KMS-11 (cell line): Measurements from ENCODE around the gene FAM13B.
A peak's percentile ranks its signal among the peaks of the same experiment; 100 is the strongest.

ENCODE experiments used
- H2AFZ ChIP-seq: fragments of 200-600 bp; sonication (generic); 2 replicates; pipeline ENCODE4 v1.6.1; 2016; ENCODE audit warnings: antibody characterized with exemption, mixed run types, low read depth
- H3K27ac ChIP-seq: fragments of 200-600 bp; sonication (generic); 2 replicates; pipeline ENCODE4 v1.6.1; 2016; ENCODE audit warnings: mild to moderate bottlenecking, mixed run types
- H3K27me3 ChIP-seq: fragments of 200-600 bp; sonication (generic); 2 replicates; pipeline ENCODE4 v1.6.1; 2017; ENCODE audit warnings: mild to moderate bottlenecking, low read depth, mixed run types, moderate library complexity; ENCODE audit not compliant: insufficient read depth
- H3K36me3 ChIP-seq: fragments of 200-600 bp; sonication (generic); 2 replicates; pipeline ENCODE4 v1.6.1; 2017; ENCODE audit warnings: mild to moderate bottlenecking, mixed run types; ENCODE audit not compliant: insufficient read depth
- H3K4me1 ChIP-seq: fragments of 200-600 bp; sonication (generic); 2 replicates; pipeline ENCODE4 v1.6.1; 2016; ENCODE audit warnings: mild to moderate bottlenecking, low read depth, mixed run types; ENCODE audit not compliant: poor library complexity, severe bottlenecking
- H3K4me2 ChIP-seq: fragments of 200-600 bp; sonication (generic); 2 replicates; pipeline ENCODE4 v1.7.0; 2016; ENCODE audit warnings: mild to moderate bottlenecking, mixed run types
- H3K4me3 ChIP-seq: fragments of 200-600 bp; sonication (generic); IDR thresholded peaks from 2 replicates; pipeline ENCODE4 v1.6.1; 2017; ENCODE audit warnings: low read depth, low read length, mixed read lengths; ENCODE audit not compliant: insufficient read depth
- H3K79me2 ChIP-seq: fragments of 200-600 bp; sonication (generic); 2 replicates; pipeline ENCODE4 v1.6.1; 2016; ENCODE audit warnings: low read depth, mixed run types; ENCODE audit not compliant: insufficient read depth
- H3K9ac ChIP-seq: fragments of 200-600 bp; sonication (generic); 2 replicates; pipeline ENCODE4 v1.6.1; 2016; ENCODE audit warnings: mild to moderate bottlenecking, mixed run types
- H4K20me1 ChIP-seq: fragments of 200-600 bp; sonication (generic); 2 replicates; pipeline ENCODE4 v1.6.1; 2016; ENCODE audit warnings: mild to moderate bottlenecking, mixed run types; ENCODE audit not compliant: insufficient read depth
- TF ChIP-seq, protein P1 (sequence below): fragments of 200-600 bp; sonication (generic); conservative IDR thresholded peaks from 2 replicates; pipeline ENCODE4 v1.6.1; 2017; ENCODE audit warnings: low read depth, mild to moderate bottlenecking, antibody characterized with exemption, low read length, moderate library complexity, mixed read lengths

The FAM13B gene

DNA sequence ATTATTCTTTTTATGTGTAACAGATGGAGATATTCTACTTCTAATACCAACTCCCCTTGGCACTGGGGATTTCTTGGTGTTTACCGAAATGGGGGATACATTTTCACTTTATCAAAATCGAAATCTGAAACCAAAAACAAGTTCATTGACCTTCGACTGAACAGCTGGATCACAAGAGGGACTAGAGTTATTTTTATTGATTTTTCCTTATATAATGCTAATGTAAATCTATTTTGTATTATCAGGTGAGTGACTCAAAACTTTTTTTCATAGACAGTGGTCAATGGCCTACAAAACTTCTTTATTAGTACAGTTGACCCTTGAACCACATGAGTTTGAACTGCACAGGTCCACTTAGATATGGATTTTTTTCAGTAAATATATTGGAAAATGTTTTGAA is 133.4 kb downstream of the FAM13B start:
- TF ChIP-seq, protein P1, sequence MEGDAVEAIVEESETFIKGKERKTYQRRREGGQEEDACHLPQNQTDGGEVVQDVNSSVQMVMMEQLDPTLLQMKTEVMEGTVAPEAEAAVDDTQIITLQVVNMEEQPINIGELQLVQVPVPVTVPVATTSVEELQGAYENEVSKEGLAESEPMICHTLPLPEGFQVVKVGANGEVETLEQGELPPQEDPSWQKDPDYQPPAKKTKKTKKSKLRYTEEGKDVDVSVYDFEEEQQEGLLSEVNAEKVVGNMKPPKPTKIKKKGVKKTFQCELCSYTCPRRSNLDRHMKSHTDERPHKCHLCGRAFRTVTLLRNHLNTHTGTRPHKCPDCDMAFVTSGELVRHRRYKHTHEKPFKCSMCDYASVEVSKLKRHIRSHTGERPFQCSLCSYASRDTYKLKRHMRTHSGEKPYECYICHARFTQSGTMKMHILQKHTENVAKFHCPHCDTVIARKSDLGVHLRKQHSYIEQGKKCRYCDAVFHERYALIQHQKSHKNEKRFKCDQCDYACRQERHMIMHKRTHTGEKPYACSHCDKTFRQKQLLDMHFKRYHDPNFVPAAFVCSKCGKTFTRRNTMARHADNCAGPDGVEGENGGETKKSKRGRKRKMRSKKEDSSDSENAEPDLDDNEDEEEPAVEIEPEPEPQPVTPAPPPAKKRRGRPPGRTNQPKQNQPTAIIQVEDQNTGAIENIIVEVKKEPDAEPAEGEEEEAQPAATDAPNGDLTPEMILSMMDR: no peak

DNA sequence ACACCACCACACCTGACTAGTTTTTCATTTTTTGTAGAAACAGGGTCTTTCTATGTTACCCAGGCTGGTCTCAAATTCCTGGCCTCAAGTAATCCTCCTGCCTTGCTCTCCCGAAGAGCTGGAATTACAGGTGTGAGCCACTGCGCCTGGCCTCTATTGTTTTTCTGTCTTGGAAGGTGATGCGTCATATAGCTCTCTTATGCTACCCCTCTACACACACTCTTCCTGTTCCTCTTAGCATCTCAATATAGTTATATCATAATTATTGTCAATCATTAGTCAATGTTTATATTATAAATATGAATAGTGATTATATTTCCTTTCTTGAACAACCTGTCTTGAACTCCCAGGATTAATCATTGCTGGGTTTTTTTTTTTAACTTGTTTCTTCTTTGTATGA is 136.3 kb downstream of the FAM13B start:
- no peaks in the 10 kb centered on the region for H3K27me3 ChIP-seq
- H3K27ac ChIP-seq: no peak overlapping the region
- TF ChIP-seq, protein P1: no peak
- no peaks in the 10 kb centered on the region for H3K79me2 ChIP-seq
- no peaks in the 10 kb centered on the region for H3K36me3 ChIP-seq
- H4K20me1 ChIP-seq: no peaks in the 10 kb centered on the region
- no peak overlapping the region for H3K4me3 ChIP-seq
- no peak overlapping the region for H3K4me2 ChIP-seq
- H2AFZ ChIP-seq: no peak overlapping the region
- H3K4me1 ChIP-seq: no peaks in the 10 kb centered on the region
- no peak overlapping the region for H3K9ac ChIP-seq

More for the DNA sequence above, 133.4 kb downstream of the FAM13B start:
- Histone ChIP-seq H3K79me2 (no peaks in the 10 kb centered on the region), H4K20me1 (no peaks in the 10 kb centered on the region), H3K4me1 (no peaks in the 10 kb centered on the region), H3K27ac (no peak overlapping the region), H2AFZ (no peak overlapping the region), H3K36me3 (no peaks in the 10 kb centered on the region), H3K4me2 (no peak overlapping the region), H3K4me3 (no peak overlapping the region), H3K9ac (no peak overlapping the region), H3K27me3 (no peaks in the 10 kb centered on the region)

DNA sequence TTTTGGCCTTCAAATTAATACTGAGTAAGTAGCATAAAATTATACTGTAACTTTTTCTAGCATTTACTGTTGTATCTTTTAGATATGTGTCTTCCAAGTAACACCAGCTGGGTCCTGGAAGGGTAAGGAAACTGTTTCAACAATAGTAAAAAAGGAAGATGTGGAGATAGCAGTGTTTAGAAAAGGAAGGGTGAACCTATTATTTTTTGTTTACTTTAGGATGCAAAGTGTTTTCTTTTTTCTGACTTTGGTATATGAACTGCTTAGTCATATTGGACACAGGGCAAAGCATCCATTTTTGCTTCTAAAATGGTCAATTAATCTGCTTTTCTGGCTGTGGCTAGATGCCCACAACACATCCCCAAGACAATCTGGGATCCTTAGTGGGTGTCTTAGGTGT is 138.3 kb downstream of the FAM13B start:
- Histone ChIP-seq H3K27me3 (no peaks in the 10 kb centered on the region), H3K9ac (no peak overlapping the region), H2AFZ (no peak overlapping the region), H3K4me3 (no peak overlapping the region), H3K79me2 (no peaks in the 10 kb centered on the region), H3K4me2 (no peak overlapping the region), H3K4me1 (no peaks in the 10 kb centered on the region), H4K20me1 (no peaks in the 10 kb centered on the region), H3K27ac (no peak overlapping the region), H3K36me3 (no peaks in the 10 kb centered on the region)
- TF ChIP-seq, protein P1: no peak

DNA sequence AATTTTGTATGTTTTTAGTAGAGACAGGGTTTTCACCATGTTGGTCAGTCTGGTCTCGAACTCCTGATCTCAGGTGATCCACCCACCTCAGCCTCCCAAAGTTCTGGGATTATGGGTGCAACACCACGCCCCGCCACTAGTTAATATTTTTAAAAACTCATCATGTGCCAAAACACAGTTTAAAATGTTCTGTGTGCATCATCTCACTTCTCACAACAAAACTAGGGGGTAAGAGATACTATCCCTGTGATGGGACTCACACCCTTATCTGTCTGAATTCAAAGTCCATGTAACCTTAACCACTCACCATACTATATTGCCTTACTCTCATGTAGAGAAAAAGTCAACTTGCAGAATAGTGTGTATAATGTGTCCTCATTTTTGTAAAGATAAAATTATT is 141.0 kb downstream of the FAM13B start:
- Histone ChIP-seq H3K79me2 (no peaks in the 10 kb centered on the region), H4K20me1 (no peaks in the 10 kb centered on the region), H3K36me3 (no peaks in the 10 kb centered on the region), H3K4me2 (no peak overlapping the region), H3K27me3 (no peaks in the 10 kb centered on the region), H2AFZ (no peak overlapping the region), H3K4me1 (no peaks in the 10 kb centered on the region), H3K4me3 (no peak overlapping the region), H3K27ac (no peak overlapping the region), H3K9ac (no peak overlapping the region)
- TF ChIP-seq, protein P1: peak; percentile 39; the same call in 1 of the 2 replicates
